ENCODE measurements around the gene ULK4.

DNA sequence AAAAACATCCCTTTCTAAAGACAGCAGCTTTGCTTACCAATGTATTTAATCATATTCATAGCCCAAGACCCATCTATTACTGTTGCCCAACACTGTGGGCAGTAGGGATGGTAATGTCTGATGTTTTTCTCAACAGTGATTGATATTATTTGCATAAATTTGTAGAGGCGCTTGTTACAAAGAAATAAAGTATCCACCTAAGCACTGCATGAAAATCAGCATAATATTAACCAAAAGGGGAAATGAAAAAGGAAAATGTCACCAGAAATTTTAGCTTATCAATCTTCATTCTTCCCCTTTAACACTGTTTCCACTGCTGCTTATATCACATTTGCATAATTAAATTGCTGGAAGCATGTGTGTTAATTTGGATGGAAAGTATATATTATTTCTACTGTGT, 622.1 kb downstream of the ULK4 start:
- TF ChIP-seq SAP30 (IDR thresholded peaks at IDR 0.05; ENCODE audit: insufficient read depth, insufficient replicate concordance, low read length) (no peak), HDAC2 (IDR thresholded peaks at IDR 0.05; ENCODE audit: borderline replicate concordance in 1 of 2, low read depth in 2 of 2, low read length in 2 of 2) (no peak), CTCF (IDR thresholded peaks at IDR 0.05; ENCODE audit: control extremely low read depth in 1 of 3, insufficient read depth in 1 of 3, low read depth in 1 of 3, low read length in 3 of 3) (no peak), POLR2A (IDR thresholded peaks at IDR 0.05; ENCODE audit: control extremely low read depth in 1 of 2, low read depth in 2 of 2, low read length in 2 of 2) (no peak)
- TF ChIP-seq, protein P1, sequence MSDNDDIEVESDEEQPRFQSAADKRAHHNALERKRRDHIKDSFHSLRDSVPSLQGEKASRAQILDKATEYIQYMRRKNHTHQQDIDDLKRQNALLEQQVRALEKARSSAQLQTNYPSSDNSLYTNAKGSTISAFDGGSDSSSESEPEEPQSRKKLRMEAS (IDR thresholded peaks at IDR 0.05): no peak

Data from H1 (cell line).